HUES64 (cell line): ENCODE measurements around the gene CCL15.

Experiments used
- H3K27ac ChIP-seq: 2 replicates; pipeline ENCODE4 v1.7.0; 2013; ENCODE audit warnings: low read depth, low read length, inconsistent platforms
- H3K27me3 ChIP-seq: 2 replicates; pipeline ENCODE4 v1.6.1; 2013; ENCODE audit warnings: mild to moderate bottlenecking, low read length; ENCODE audit not compliant: insufficient read depth
- H3K36me3 ChIP-seq: 2 replicates; pipeline ENCODE4 v1.6.1; 2013; ENCODE audit warnings: mild to moderate bottlenecking, low read length; ENCODE audit not compliant: insufficient read depth
- H3K4me1 ChIP-seq: 2 replicates; pipeline ENCODE4 v1.6.1; 2013; ENCODE audit warnings: mild to moderate bottlenecking, low read length, moderate library complexity; ENCODE audit not compliant: insufficient read depth
- H3K4me3 ChIP-seq: 2 replicates; pipeline ENCODE4 v1.5.1; 2013; ENCODE audit warnings: mild to moderate bottlenecking, low read length, moderate library complexity
- H3K9ac ChIP-seq: 2 replicates; pipeline ENCODE4 v1.6.1; 2013; ENCODE audit warnings: mild to moderate bottlenecking, low read depth, low read length
- H3K9me3 ChIP-seq: 2 replicates; pipeline ENCODE4 v1.6.1; 2013; ENCODE audit warnings: low read depth, low read length; ENCODE audit not compliant: insufficient read depth
- WGBS: fragments of 150-250, 120-280 bp; methylation state at CpG from one replicate; pipeline ENCODE4 v1.1.7; 2013; ENCODE audit warnings: missing lambda C conversion rate; 5-methylcytosine and 5-hydroxymethylcytosine counted together

Gene CCL15

GRCh38 chr17:35991075-35991474 is 10.3 kb downstream of the CCL15 start:
- WGBS: 89% methylated on average over 2 of the region's 2 CpGs
- H3K9ac ChIP-seq: no peak overlapping the region
- no peaks in the 10 kb centered on the region for H3K9me3 ChIP-seq
- no peaks in the 10 kb centered on the region for H3K4me1 ChIP-seq
- no peak overlapping the region for H3K4me3 ChIP-seq
- no peaks in the 10 kb centered on the region for H3K27me3 ChIP-seq
- no peak overlapping the region for H3K27ac ChIP-seq
- H3K36me3 ChIP-seq: no peaks in the 10 kb centered on the region

DNA sequence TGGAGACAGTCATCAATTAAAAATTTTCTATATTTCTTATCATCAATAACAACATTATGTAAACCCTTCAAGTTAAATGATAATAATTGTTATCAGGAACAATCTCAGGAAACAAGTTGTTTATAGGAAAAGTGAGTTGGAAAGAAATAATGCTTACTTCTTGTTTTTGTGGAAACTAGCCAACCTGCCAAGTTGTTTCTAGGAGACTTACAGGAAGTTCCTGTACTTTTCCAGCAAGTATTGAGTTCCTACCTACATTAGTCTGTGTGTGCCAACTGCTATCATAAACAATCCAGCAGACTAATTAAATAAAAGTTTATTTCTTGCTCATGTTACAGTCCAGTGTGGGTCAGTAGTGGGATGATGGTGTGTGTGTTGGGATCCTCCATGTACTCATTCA is 13.2 kb downstream of the CCL15 start:
- Histone ChIP-seq H3K9ac (no peak overlapping the region), H3K27ac (no peak overlapping the region), H3K4me1 (no peaks in the 10 kb centered on the region), H3K27me3 (no peaks in the 10 kb centered on the region), H3K36me3 (no peaks in the 10 kb centered on the region), H3K4me3 (no peak overlapping the region), H3K9me3 (no peaks in the 10 kb centered on the region)

GRCh38 chr17:35986643-35987042 is 14.7 kb downstream of the CCL15 start, which contains the start of gene CCL14:
Gene CCL14 (minus strand): TSS chr17:35986729. CDS start chr17:35986649, 80 bp downstream.
- no peaks in the 10 kb centered on the region for H3K9me3 ChIP-seq
- 88% methylated on average over 1 of the region's 1 CpG for WGBS
- no peaks in the 10 kb centered on the region for H3K36me3 ChIP-seq
- no peaks in the 10 kb centered on the region for H3K4me1 ChIP-seq
- no peaks in the 10 kb centered on the region for H3K27me3 ChIP-seq
- no peak within 1 kb of the TSS for H3K9ac ChIP-seq
- H3K4me3 ChIP-seq: no peak within 1 kb of the TSS
- no peak within 1 kb of the TSS for H3K27ac ChIP-seq

- H3K36me3 ChIP-seq: no peaks in the 10 kb centered on the region
- no peak overlapping the region for H3K4me3 ChIP-seq
- no peak overlapping the region for H3K27ac ChIP-seq
- H3K4me1 ChIP-seq: no peaks in the 10 kb centered on the region
- no peaks in the 10 kb centered on the region for H3K27me3 ChIP-seq
- H3K9me3 ChIP-seq: no peaks in the 10 kb centered on the region
- H3K9ac ChIP-seq: no peak overlapping the region
- 89% methylated on average over 6 of the region's 6 CpGs for WGBS
Measured at GRCh38 chr17:35984140-35984539, 17.2 kb downstream of the CCL15 start.

GRCh38 chr17:35982409-35983191 is 18.8 kb downstream of the CCL15 start:
- WGBS: 94% methylated on average over 3 of the region's 3 CpGs
- no peaks in the 10 kb centered on the region for H3K27me3 ChIP-seq

DNA sequence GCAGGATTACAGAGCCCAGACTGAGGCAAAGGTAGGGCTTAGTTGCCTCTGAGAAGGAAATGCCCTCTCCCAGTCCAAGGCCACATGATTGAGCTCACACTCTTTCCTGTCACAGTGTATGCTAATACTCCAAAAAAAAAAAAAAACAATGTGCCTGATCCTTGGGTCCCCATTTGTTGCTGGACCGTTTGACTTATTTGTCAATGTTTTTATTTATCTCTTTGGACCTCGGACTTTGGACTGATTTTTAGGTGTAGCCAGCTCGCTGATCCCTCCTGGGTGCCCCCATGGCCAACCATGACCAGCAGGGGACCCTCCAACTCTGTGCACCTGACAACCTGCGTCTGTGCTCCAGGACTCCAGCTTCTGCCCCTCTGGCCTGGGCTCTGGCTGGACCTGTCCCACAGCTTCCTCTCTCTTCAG is 19.4 kb downstream of the CCL15 start:
- Histone ChIP-seq H3K36me3 (no peaks in the 10 kb centered on the region), H3K4me3 (no peak overlapping the region), H3K27ac (no peak overlapping the region), H3K9ac (no peak overlapping the region), H3K27me3 (no peaks in the 10 kb centered on the region), H3K4me1 (no peaks in the 10 kb centered on the region), H3K9me3 (no peaks in the 10 kb centered on the region)
- 80% methylated on average over 4 of the region's 4 CpGs for WGBS

More at GRCh38 chr17:35982409-35983191, 18.8 kb downstream of the CCL15 start:
- Histone ChIP-seq H3K27ac (no peak overlapping the region), H3K9me3 (no peaks in the 10 kb centered on the region), H3K36me3 (no peaks in the 10 kb centered on the region), H3K4me3 (no peak overlapping the region), H3K4me1 (no peaks in the 10 kb centered on the region), H3K9ac (no peak overlapping the region)

DNA sequence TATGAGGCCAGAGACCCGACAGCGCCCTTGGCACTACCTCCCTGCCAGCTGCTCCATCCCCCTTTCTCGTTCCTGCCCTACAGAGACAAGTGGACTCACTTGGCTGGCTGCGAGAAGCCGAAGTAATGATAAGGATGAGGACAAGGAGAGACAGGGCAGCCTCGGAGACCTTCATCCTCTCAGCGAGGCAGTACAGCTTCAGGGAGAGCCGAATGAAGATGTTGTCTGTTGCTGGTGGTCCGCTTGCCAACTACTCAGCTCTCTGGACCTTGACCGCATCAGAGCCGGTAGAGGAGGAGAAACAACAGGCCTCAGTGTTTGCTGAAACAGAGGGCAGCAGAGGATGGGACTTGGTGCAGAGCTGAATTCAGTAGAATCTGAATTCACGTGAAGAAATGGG is 20.1 kb downstream of the CCL15 start, which contains the start of gene CCL16:
CCL16 (minus strand) TSS at position 252 of the 400 bp plus-strand sequence; CDS start at position 175, 77 bp downstream.
- Histone ChIP-seq H3K27ac (no peak within 1 kb of the TSS), H3K4me1 (no peaks in the 10 kb centered on the region), H3K9me3 (no peaks in the 10 kb centered on the region), H3K4me3 (no peak within 1 kb of the TSS), H3K36me3 (no peaks in the 10 kb centered on the region), H3K9ac (no peak within 1 kb of the TSS), H3K27me3 (no peaks in the 10 kb centered on the region)
- WGBS: 95% methylated on average over 12 of the region's 12 CpGs

GRCh38 chr17:35978346-35978745 is 23.0 kb downstream of the CCL15 start:
- H3K4me3 ChIP-seq: no peak overlapping the region
- H3K9ac ChIP-seq: no peak overlapping the region
- no peak overlapping the region for H3K27ac ChIP-seq
- H3K4me1 ChIP-seq: no peaks in the 10 kb centered on the region
- H3K9me3 ChIP-seq: no peaks in the 10 kb centered on the region
- no peaks in the 10 kb centered on the region for H3K27me3 ChIP-seq
- H3K36me3 ChIP-seq: no peaks in the 10 kb centered on the region
- 89% methylated on average over 3 of the region's 3 CpGs for WGBS

DNA sequence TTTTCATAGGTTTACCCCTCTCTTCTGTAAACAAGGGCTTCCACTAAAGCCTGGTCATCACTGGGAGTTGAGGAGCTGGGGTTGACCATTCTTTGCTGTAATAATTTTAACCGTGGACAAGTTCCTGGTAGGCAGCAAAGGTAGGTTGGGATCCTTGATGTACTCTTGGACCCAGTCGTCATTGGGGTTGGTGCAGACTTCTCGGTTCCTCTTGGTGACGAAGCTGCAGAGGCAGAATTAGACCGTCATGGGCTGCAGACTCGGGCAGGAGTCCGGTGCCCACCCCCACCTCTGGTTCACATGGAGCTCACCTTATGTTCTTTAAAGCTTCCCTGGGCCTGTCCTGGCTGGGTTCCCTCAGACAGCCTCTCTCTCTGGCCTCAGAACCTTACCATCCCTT is 23.8 kb downstream of the CCL15 start:
- WGBS: 94% methylated on average over 7 of the region's 7 CpGs
- H3K27me3 ChIP-seq: no peaks in the 10 kb centered on the region
- H3K9me3 ChIP-seq: no peaks in the 10 kb centered on the region
- no peaks in the 10 kb centered on the region for H3K36me3 ChIP-seq
- H3K27ac ChIP-seq: no peak overlapping the region
- no peak overlapping the region for H3K9ac ChIP-seq
- no peak overlapping the region for H3K4me3 ChIP-seq
- no peaks in the 10 kb centered on the region for H3K4me1 ChIP-seq

- whole genome bisulfite sequencing: 90% methylated on average over 10 of the region's 10 CpGs
- no peak overlapping the region for H3K9ac ChIP-seq
- no peaks in the 10 kb centered on the region for H3K4me1 ChIP-seq
- H3K27ac ChIP-seq: no peak overlapping the region
- H3K9me3 ChIP-seq: no peaks in the 10 kb centered on the region
- H3K36me3 ChIP-seq: no peaks in the 10 kb centered on the region
- no peaks in the 10 kb centered on the region for H3K27me3 ChIP-seq
- H3K4me3 ChIP-seq: no peak overlapping the region
Measured at GRCh38 chr17:35973333-35974260, 27.8 kb downstream of the CCL15 start.

GRCh38 chr17:35972945-35973332 is 28.4 kb downstream of the CCL15 start:
- Histone ChIP-seq H3K9ac (no peak overlapping the region), H3K36me3 (no peaks in the 10 kb centered on the region), H3K9me3 (no peaks in the 10 kb centered on the region), H3K4me3 (no peak overlapping the region), H3K27me3 (no peaks in the 10 kb centered on the region), H3K4me1 (no peaks in the 10 kb centered on the region), H3K27ac (no peak overlapping the region)
- whole genome bisulfite sequencing: 86% methylated on average over 4 of the region's 4 CpGs
